Memory B cell (primary cell): ENCODE measurements around the gene SEMA4A.
"Not testable (repeated sequence)": the region's sequence is repeated elsewhere in the genome, so short reads cannot be mapped to it uniquely, and the experiment has no call there.

Experiments
- ATAC-seq: fragments of 150-1000 bp; cut with Tn5 transposase; 2 replicates; pipeline ENCODE4 v1.10.0; 2021; ENCODE audit warnings: low read depth, mild to moderate bottlenecking, moderate library complexity
- DNase-seq, 2 donors: peaks; one replicate each; pipeline ENCODE4 v3.0.0; 2022; ENCODE audit warnings: low spot score in 2 of 2
- H3K27ac Mint-ChIP-seq: one replicate; pipeline ENCODE4 v1.8.0; 2022; ENCODE audit warnings: mild to moderate bottlenecking, moderate library complexity, mixed read lengths
- H3K27me3 Mint-ChIP-seq: one replicate; pipeline ENCODE4 v1.8.0; 2022; ENCODE audit warnings: mixed read lengths
- H3K36me3 Mint-ChIP-seq: one replicate; pipeline ENCODE4 v1.8.0; 2022; ENCODE audit warnings: mild to moderate bottlenecking, mixed read lengths
- H3K4me1 Mint-ChIP-seq: one replicate; pipeline ENCODE4 v1.8.0; 2022; ENCODE audit warnings: mixed read lengths
- H3K4me3 Mint-ChIP-seq: one replicate; pipeline ENCODE4 v1.8.0; 2022; ENCODE audit warnings: mild to moderate bottlenecking, moderate library complexity, mixed read lengths
- H3K9me3 Mint-ChIP-seq: one replicate; pipeline ENCODE4 v1.8.0; 2022; ENCODE audit warnings: mixed read lengths

The SEMA4A gene

DNA sequence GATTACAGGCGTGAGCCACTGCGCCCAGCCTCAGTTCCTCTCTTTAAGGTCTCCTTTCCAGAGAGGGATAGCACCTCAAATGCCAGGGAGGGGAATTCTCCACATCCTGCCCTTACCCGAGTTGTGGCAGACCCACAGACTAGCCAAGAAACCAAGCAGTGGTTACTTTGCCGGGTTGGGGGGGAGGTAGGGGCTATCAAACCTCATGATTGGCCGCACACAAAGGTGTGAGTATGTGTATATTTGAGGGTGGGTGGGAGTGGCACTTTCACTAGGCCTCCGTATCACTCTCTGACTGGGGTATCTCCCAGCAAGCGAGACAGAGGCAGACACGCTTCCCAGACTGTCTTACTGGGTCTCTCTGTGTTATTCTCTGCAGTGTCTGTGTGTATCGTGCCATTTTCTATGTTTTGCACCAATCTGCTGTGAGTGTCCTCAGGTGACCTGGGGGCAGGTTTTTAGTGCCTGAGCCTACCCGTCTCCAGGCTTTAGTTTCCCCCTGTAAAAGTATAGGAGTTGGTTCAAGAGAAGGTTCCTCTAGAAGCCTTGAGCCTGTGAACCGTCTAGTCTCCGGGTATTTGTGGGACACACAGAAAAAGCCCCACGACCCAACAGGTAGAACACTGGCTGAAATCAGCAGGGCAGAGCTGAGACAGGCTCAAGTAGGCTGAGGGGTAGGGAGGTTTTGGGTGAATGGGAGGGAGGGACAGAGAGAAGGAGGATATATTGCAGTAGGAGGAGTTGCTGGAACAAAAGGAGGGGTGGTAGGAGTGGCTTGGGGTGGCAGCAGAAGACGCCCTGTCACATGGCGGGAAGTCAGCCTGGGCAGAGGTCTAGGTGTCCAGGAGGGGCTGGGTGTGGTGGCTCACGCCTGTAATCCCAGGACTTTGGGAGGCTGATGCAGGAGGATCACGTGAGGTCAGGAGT, 28.6 kb upstream of the SEMA4A start:
- no peak overlapping the region for H3K4me3 Mint-ChIP-seq
- ATAC-seq (peak; percentile 7), DNase-seq (no peak)
- H3K36me3 Mint-ChIP-seq, result no peaks in the 10 kb centered on the region
- peak overlapping the region; percentile 74 for H3K27ac Mint-ChIP-seq
- peaks cover under 1% of the 10 kb centered on the region for H3K27me3 Mint-ChIP-seq
- H3K4me1 Mint-ChIP-seq, result peaks cover 29% of the 10 kb centered on the region
- no peaks in the 10 kb centered on the region for H3K9me3 Mint-ChIP-seq

DNA sequence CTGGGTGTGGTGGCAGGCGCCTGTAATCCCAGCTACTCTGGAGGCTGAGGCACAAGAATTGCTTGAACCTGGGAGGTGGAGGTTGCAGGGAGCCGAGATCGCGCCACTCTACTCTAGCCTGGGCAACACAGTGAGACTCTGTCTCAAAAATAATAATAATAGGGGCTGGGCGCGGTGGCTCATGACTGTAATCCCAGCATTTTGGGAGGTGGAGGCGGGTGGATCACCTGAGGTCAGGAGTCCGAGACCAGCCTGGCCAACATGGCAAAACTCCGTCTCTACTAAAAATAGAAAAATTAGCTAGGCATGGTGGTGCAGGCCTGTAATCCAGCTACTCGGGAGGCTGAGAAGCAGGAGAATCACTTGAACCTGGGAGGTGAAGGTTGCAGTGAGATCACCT, 27.8 kb upstream of the SEMA4A start:
- H3K36me3 Mint-ChIP-seq, DNase-seq, H3K9me3 Mint-ChIP-seq, H3K4me3 Mint-ChIP-seq, H3K27me3 Mint-ChIP-seq, ATAC-seq: not testable (repeated sequence)
- Mint-ChIP-seq H3K4me1 (peaks cover 29% of the 10 kb centered on the region), H3K27ac (peak overlapping the region; percentile 74)

DNA sequence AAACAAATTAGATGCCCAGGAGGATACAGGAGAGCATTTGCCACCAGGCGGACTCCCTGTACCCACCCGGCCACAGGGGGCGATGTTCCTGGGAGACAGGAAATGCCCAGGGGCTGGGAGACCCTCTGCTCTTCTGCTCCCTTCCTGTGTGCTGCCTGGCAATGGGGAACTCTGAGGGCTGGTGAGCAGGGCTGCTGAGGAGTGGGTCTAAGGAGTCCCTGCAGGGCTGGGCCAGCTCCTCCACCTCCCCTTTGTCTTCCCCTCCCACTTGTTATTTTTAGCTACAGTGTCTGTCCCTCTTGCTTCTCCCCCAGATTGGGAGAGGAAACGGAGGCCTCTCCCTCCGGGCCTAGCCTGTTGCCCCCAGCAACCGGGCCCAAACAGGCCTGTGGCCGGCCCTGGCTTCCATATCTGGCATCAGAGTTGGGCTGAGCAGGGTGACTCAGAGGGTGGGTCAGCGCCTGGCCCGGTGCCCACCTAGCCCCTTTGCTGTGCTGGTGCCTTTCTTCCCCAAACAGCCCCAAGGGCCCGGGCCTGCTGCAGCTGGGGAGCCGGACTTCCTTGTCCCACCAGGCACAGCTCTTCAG, 27.2 kb upstream of the SEMA4A start:
- Mint-ChIP-seq H3K36me3 (no peaks in the 10 kb centered on the region), H3K9me3 (no peaks in the 10 kb centered on the region), H3K4me3 (peak overlapping the region; percentile 5), H3K27me3 (no peaks in the 10 kb centered on the region), H3K4me1 (peaks cover 29% of the 10 kb centered on the region), H3K27ac (peak overlapping the region; percentile 90)
- DNase-seq, result no peak
- ATAC-seq, result peak; percentile 13

DNA sequence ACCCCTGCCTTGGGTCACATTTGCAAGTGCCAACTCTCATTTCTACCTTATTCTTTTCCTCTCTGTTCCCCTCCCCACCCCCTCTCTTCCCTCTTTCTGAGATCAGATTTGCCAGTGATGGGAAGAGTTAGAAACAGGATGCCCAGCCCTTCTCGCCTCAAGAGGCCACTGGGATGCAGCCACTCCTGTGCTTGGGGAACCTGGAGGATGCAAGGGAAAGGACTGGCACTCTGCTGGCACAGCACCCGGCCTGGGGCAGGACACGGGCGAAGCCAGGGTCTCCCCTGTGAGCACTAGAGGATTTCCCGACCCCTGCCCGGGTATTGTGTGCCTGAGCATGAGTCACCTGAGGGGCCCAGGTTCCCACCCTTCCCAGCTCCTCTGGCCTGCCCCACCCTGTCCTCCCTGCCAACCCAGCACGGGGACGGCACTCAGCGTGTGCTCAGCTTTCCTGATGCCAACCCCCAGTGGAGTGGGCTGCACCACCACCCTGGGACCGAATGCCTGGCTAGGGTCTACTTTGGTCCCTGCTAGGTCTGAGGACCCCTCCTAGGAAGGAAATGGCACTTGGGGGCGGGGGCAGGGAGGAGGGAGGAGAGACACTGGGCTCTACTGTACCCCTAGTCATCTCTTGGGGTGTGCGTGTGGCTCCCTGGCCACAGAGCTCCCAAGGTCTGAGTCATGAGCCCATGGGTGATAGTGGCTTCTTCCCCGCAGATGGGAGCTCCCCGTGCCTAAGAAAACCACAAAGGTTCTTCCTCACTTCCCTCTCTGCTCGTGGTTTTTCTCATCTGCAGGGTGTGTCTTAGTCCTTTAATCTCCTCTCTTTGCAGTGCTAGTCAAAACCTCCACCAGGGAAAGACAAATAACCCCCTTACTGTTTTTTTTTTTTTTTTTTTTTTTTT, 26.5 kb upstream of the SEMA4A start:
- H3K4me3 Mint-ChIP-seq, result peak overlapping the region; percentile 24

DNA sequence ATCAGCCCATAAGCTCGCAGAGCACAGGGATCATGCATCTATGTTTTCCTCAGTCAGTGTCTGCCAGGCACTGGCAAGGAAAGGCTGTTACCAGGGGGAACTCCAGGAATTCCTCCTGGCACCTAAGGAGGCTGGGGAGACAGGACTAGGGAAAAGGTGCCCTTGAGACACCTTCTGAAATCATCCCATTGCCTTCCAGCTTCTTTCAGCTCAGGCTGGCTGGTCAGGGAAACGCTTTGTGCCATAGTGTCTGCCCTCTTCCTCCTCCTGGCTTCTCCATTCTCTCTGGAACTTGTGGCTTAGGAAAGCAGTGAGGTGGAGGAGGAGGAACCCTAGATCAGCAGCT, 25.1 kb upstream of the SEMA4A start:
- H3K4me1 Mint-ChIP-seq, result peaks cover 27% of the 10 kb centered on the region
- no peaks in the 10 kb centered on the region for H3K9me3 Mint-ChIP-seq
- no peak overlapping the region for H3K27ac Mint-ChIP-seq
- no peaks in the 10 kb centered on the region for H3K36me3 Mint-ChIP-seq
- H3K27me3 Mint-ChIP-seq, result no peaks in the 10 kb centered on the region
- no peak overlapping the region for H3K4me3 Mint-ChIP-seq
- DNase-seq (no peak), ATAC-seq (no peak)

More for the DNA sequence above, 26.5 kb upstream of the SEMA4A start:
- Mint-ChIP-seq H3K9me3 (no peaks in the 10 kb centered on the region), H3K27me3 (no peaks in the 10 kb centered on the region), H3K36me3 (no peaks in the 10 kb centered on the region), H3K4me1 (peaks cover 29% of the 10 kb centered on the region), H3K27ac (peak overlapping the region; percentile 90)
- ATAC-seq, result peak; percentile 64
- peak; percentile 41 to 47 for DNase-seq

DNA sequence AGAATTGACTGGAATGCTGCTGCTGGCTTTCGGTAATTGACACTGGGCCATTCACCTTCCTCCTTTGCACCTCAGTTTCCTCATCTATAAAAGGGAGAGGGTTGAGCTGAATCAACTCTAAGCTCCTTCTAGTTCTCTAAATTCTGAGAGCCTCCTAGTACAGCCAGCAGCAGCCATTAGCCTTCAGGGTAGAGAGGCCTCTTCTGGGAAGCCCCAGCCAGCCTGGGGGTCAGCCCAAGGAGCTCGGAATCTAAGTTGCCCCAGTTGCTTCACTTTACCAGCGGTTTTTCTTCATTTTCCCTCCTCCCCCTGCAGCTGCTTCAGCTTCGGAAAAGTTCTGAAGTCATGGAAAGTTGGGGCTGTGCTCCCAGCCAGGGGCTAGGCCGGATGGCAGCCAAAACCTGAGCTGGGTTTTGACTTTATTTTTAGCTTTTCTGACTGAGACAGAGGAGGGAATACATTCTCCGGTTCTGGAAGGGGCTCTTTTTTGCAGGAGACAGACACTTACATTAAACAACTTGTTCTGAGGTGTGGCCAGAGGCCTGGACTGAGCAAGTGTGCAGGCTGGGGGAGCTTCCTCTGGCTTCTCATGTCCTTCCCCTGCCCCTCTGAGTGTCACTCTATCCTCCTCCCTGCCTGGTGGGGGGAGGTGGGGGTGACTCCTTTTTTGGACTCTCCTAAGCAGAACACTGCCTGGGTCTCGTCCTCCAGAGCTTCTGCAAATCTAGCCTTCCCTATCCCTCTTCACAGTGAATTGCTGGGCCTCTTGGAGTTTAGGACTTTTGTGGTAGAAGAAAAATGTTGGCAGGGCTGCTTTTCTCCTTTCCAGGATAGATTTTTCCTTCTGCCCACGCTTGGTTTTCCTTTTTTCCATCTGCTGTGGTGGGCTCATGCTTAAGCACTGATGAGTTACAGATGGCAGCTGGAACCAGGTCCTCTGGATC, 24.5 kb upstream of the SEMA4A start:
- DNase-seq (no peak), ATAC-seq (no peak)
- peak overlapping the region; percentile 70 for H3K27ac Mint-ChIP-seq
- H3K4me3 Mint-ChIP-seq, result no peak overlapping the region
- no peaks in the 10 kb centered on the region for H3K9me3 Mint-ChIP-seq
- H3K4me1 Mint-ChIP-seq, result peaks cover 25% of the 10 kb centered on the region
- no peaks in the 10 kb centered on the region for H3K36me3 Mint-ChIP-seq
- H3K27me3 Mint-ChIP-seq, result no peaks in the 10 kb centered on the region

DNA sequence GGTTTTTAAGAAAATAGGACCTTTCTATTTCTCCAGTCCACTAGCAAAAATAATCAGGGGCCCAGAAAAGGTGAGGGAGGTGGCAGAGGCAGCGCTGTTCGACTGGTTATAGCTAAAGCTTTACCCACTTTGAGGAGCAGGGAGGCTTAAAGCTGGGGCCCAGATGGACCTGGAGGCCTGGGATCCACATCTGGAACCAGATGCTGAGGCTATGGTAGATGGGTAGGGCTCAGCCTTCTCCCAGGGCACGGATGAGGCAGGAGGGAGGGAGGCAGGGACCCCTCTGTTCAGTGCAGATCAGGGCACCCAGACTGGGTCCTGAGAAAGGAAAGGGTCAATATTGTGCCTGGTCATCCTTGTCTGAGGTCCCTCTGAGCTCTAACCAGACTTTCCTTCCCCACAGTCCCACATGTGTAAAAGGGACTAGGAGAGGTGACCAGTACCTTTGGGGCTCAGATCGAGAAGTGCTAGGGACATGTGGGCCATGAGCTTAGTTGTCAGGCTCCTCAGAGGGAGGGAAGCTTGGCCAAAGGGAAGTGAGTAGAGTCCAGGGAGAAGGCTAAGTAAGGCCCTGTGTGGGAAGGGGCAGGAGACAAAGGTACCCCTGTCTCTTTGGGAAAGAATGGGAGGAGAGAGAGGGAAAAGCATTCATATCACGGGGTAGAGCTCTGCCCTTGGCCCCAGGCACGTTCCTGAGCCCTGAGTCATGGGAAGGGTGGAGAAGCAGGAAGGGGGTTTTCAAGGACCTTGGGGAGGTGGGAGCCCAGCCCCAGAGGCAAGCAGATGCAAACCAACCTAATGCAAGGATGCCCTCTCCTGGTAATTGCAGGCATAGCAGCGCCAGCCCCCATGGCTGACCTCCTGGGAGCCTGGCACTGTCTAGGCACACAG, 23.5 kb upstream of the SEMA4A start:
- Mint-ChIP-seq H3K27me3 (no peaks in the 10 kb centered on the region), H3K4me1 (peaks cover 22% of the 10 kb centered on the region), H3K4me3 (no peak overlapping the region), H3K9me3 (no peaks in the 10 kb centered on the region), H3K36me3 (no peaks in the 10 kb centered on the region), H3K27ac (peak overlapping the region; percentile 70)
- ATAC-seq (peak; percentile 53), DNase-seq (peak; percentile 83 to 94)

DNA sequence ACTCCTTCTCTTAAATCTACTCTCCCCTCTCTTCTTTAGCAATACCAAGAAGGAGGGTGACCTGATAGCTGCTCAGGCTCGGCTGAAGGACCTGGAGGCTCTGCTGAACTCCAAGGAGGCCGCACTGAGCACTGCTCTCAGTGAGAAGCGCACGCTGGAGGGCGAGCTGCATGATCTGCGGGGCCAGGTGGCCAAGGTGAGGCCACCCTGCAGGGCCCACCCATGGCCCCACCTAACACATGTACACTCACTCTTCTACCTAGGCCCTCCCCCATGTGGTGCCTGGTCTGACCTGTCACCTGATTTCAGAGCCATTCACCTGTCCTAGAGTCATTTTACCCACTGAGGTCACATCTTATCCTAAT, 22.8 kb upstream of the SEMA4A start:
- Mint-ChIP-seq H3K9me3 (no peaks in the 10 kb centered on the region), H3K36me3 (no peaks in the 10 kb centered on the region), H3K4me1 (peaks cover 19% of the 10 kb centered on the region), H3K27me3 (no peaks in the 10 kb centered on the region), H3K27ac (peak overlapping the region; percentile 70), H3K4me3 (no peak overlapping the region)
- DNase-seq, result no peak
- ATAC-seq, result no peak

DNA sequence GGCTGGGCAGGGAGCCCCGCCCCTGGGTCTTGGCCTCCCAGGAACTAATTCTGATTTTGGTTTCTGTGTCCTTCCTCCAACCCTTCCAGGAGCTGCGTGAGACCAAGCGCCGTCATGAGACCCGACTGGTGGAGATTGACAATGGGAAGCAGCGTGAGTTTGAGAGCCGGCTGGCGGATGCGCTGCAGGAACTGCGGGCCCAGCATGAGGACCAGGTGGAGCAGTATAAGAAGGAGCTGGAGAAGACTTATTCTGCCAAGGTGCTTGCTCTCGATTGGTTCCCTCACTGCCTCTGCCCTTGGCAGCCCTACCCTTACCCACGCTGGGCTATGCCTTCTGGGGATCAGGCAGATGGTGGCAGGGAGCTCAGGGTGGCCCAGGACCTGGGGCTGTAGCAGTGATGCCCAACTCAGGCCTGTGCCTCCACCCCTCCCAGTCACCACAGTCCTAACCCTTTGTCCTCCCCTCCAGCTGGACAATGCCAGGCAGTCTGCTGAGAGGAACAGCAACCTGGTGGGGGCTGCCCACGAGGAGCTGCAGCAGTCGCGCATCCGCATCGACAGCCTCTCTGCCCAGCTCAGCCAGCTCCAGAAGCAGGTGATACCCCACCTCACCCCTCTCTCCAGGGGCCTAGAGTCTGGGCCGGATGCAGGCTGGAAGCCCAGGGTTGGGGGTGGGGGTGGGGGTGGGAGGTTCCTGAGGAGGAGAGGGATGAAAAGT, 18.5 kb upstream of the SEMA4A start:
- Mint-ChIP-seq H3K4me1 (peaks cover 4% of the 10 kb centered on the region), H3K4me3 (no peak overlapping the region), H3K9me3 (no peaks in the 10 kb centered on the region), H3K36me3 (peaks cover 3% of the 10 kb centered on the region), H3K27me3 (peaks cover 1% of the 10 kb centered on the region), H3K27ac (peak overlapping the region; percentile 39)
- no peak for ATAC-seq
- DNase-seq, result no peak

DNA sequence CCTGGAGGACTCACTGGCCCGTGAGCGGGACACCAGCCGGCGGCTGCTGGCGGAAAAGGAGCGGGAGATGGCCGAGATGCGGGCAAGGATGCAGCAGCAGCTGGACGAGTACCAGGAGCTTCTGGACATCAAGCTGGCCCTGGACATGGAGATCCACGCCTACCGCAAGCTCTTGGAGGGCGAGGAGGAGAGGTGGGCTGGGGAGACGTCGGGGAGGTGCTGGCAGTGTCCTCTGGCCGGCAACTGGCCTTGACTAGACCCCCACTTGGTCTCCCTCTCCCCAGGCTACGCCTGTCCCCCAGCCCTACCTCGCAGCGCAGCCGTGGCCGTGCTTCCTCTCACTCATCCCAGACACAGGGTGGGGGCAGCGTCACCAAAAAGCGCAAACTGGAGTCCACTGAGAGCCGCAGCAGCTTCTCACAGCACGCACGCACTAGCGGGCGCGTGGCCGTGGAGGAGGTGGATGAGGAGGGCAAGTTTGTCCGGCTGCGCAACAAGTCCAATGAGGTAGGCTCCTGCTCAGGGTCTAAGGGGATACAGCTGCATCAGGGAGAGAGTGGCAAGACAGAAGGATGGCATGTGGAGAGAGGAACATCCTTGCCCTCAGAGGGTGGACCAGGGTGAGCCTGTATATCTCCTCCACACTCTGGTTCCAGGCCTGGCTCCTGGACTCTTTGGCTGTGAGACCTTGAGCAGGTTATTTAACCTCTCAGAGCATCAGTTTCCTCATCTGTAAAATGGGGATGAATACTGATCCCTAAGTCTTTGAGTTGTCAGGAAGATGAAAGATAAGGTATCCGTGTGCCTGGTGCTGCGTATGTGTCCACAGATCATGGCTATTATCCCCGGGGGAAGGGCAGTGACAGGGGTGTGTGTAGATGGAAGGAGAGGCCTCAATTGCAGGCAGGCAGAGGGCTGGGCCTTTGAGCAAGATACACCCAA, 17.2 kb upstream of the SEMA4A start:
- H3K4me1 Mint-ChIP-seq, result no peaks in the 10 kb centered on the region
- no peak overlapping the region for H3K4me3 Mint-ChIP-seq
- no peak for ATAC-seq
- H3K9me3 Mint-ChIP-seq, result no peaks in the 10 kb centered on the region
- DNase-seq, result no peak
- peaks cover 1% of the 10 kb centered on the region for H3K27me3 Mint-ChIP-seq
- peaks cover 3% of the 10 kb centered on the region for H3K36me3 Mint-ChIP-seq
- H3K27ac Mint-ChIP-seq, result peak overlapping the region; percentile 66

DNA sequence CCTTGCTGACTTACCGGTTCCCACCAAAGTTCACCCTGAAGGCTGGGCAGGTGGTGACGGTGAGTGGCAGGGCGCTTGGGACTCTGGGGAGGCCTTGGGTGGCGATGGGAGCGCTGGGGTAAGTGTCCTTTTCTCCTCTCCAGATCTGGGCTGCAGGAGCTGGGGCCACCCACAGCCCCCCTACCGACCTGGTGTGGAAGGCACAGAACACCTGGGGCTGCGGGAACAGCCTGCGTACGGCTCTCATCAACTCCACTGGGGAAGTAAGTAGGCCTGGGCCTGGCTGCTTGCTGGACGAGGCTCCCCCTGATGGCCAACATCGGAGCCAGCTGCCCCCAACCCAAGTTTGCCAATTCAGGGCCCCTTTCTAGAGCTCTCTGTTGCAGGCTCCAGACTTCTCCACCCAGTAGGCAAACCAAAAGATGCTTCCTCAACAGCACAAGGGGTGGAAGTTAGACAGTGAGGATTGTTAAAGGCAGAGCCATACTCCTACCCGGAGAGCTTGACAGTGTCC, 16.4 kb upstream of the SEMA4A start:
- Mint-ChIP-seq H3K9me3 (no peaks in the 10 kb centered on the region), H3K4me3 (no peak overlapping the region), H3K4me1 (no peaks in the 10 kb centered on the region), H3K27ac (no peak overlapping the region), H3K27me3 (peaks cover 1% of the 10 kb centered on the region), H3K36me3 (peaks cover 3% of the 10 kb centered on the region)
- DNase-seq (no peak), ATAC-seq (no peak)
